ENCODE measurements around the gene SLC9A3.

DNA sequence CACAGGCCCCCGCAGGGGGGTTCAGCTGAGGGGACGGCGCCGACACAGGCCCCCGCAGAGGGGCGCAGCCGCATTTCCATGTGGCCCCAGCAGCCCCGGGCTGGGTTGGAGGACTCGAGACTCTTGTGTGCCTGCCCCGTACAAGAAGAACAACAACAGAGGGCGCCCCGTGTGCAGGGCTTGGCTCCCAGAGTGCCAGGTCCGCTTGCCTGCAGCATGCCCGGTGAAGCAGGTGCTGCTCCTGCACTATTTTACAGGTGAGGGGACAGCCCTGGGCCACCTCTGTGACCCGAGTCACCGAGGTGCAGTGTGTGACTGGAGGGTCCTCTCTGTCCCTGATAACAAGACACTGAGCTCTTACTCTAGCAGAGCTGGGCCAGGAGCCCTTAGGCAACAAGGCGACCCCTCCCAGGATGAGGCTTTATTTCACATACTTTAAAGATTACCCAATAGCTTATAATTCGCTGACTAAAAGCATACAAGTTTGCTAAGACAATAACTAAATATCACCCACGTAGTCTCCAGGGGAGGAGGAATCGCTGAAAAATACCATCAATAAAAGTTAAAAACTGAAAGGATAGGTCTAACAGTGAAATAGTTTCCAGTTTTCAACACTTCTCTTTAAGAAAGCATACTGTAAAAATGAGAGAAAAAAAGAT, 41.7 kb upstream of the SLC9A3 start:
- TF ChIP-seq POLR2A (IDR thresholded peaks at IDR 0.05), result no peak
- TF ChIP-seq CTCF (IDR thresholded peaks at IDR 0.05 in 4 of 5, conservative IDR thresholded peaks at IDR 0.05 in 1 of 5), result no peak

Measured in gastrocnemius medialis (tissue), 4 donors.